HepG2 (cell line): ENCODE results near the gene TMEM108. TPM values are rescaled to one million over a fixed set of nuclear protein-coding genes. Genes with fewer than 3 reads are reported as not detected.

Experiments
- ATAC-seq: fragments of 200-7000 bp; cut with Tn5 transposase; 3 replicates; pipeline ENCODE4 v1.9.1; 2020; ENCODE audit warnings: mild to moderate bottlenecking, moderate library complexity
- BruUV-seq: library from RNA; stranded (reverse); fragments of 400-500 nt; replicated peaks from 2 replicates; lab custom pipeline; 2021; lab: Mats Ljungman, UMichigan
- CTCF ChIA-PET: fragments of 300-600 bp; formaldehyde crosslinking; extraction: SDS; loops from one replicate; lab custom pipeline; 2021; ENCODE audit warnings: low total read pairs, inconsistent platforms, low intra/inter-chr PET ratio; lab: Yijun Ruan, JAX
- POLR2A ChIA-PET: fragments of 350-600 bp; sonication (Branson Sonifier 250); formaldehyde crosslinking; loops from one replicate; lab custom pipeline; 2020; ENCODE audit warnings: antibody characterized with exemption, inconsistent platforms; lab: Yijun Ruan, JAX
- DNase-seq: peaks from one replicate; pipeline ENCODE4 v3.0.0-alpha.2; 2015; ENCODE audit warnings: low spot score
- FAIRE-seq: peaks from 3 replicates; lab custom pipeline; 2011; peaks lifted over from hg19 to GRCh38; lab: Jason Lieb, UNC
- H2AFZ ChIP-seq: one replicate; pipeline ENCODE4 v1.6.1; 2011; ENCODE audit warnings: low read length, inconsistent platforms
- H3K27ac ChIP-seq: fragments of 300-600 bp; 3 replicates; pipeline ENCODE4 v1.8.0; 2011; ENCODE audit warnings: mixed run types, mild to moderate bottlenecking, mixed read lengths, low read length, inconsistent platforms; ENCODE audit not compliant: insufficient read depth; ENCODE audit errors: extremely low read length
- H3K27me3 ChIP-seq, 2 experiments: fragments of 200-600 bp in 1 of 2; 2 replicates in 1 of 2; 3 replicates in 1 of 2; pipeline versions ENCODE4 v1.6.0 to v1.8.0; 2011; ENCODE audit warnings: low read length in 2 of 2, mild to moderate bottlenecking in 2 of 2, moderate library complexity in 2 of 2, inconsistent platforms in 1 of 2; ENCODE audit not compliant: insufficient read depth in 2 of 2, control insufficient read depth in 1 of 2
- H3K36me3 ChIP-seq, 2 experiments: fragments of 200-600 bp in 1 of 2; replicated peaks in 1 of 2; 2 replicates in 1 of 2; 3 replicates in 1 of 2; pipeline versions ENCODE4 v1.5.1 to v1.8.0; 2011; ENCODE audit warnings: low read length in 2 of 2, inconsistent platforms in 1 of 2; ENCODE audit not compliant: insufficient read depth in 2 of 2, control insufficient read depth in 1 of 2
- H3K4me1 ChIP-seq: 2 replicates; pipeline ENCODE4 v1.5.1; 2012; ENCODE audit warnings: low read length, inconsistent platforms; ENCODE audit not compliant: insufficient read depth
- H3K4me2 ChIP-seq: 2 replicates; pipeline ENCODE4 v1.6.0; 2011; ENCODE audit warnings: low read depth, low read length, inconsistent platforms
- H3K4me3 ChIP-seq, 3 experiments: fragments of 200-600 bp in 1 of 3; sonication (generic), shearing (Covaris generic) in 1 of 3; replicated peaks in 1 of 3; 2 replicates each; pipeline ENCODE4 v1.5.1; 2011 to 2016; ENCODE audit warnings: low read length in 3 of 3, inconsistent platforms in 2 of 3, low read depth in 2 of 3, mild to moderate bottlenecking in 2 of 3, control low read depth in 1 of 3, mixed read lengths in 1 of 3; ENCODE audit not compliant: insufficient read depth in 1 of 3
- H3K79me2 ChIP-seq: one replicate; pipeline ENCODE4 v1.6.1; 2011; ENCODE audit warnings: low read length, inconsistent platforms; ENCODE audit not compliant: insufficient read depth
- H3K9ac ChIP-seq: 2 replicates; pipeline ENCODE4 v1.6.0; 2011; ENCODE audit warnings: mild to moderate bottlenecking, low read depth, low read length, inconsistent platforms; ENCODE audit not compliant: insufficient read depth
- H3K9me3 ChIP-seq: 2 replicates; pipeline ENCODE4 v1.5.1; 2012; ENCODE audit warnings: mild to moderate bottlenecking, low read length
- H4K20me1 ChIP-seq: 2 replicates; pipeline ENCODE4 v1.6.0; 2011; ENCODE audit warnings: inconsistent platforms, mild to moderate bottlenecking, low read length, moderate library complexity; ENCODE audit not compliant: insufficient read depth
- ARNT2 ChIP-seq: sonication (generic); formaldehyde crosslinking; IDR thresholded peaks from 2 replicates; pipeline ENCODE4 v1.8.0; 2022; ENCODE audit warnings: mild to moderate bottlenecking, low read depth, missing genetic modification reagents, moderate library complexity
- MED1 ChIP-seq: sonication (generic); formaldehyde crosslinking; IDR thresholded peaks from 2 replicates; pipeline ENCODE4 v1.4.0; 2020; ENCODE audit warnings: missing genetic modification reagents
- TAF1 ChIP-seq: sonication (generic); formaldehyde crosslinking; IDR thresholded peaks from 2 replicates; pipeline ENCODE4 v1.4.0; 2020; ENCODE audit warnings: missing genetic modification reagents
- USF2 ChIP-seq, 2 experiments: sonication (generic) in 1 of 2; formaldehyde crosslinking in 1 of 2; IDR thresholded peaks; 2 replicates each; pipeline versions ENCODE4 v1.5.1 to v1.6.1; 2011 to 2020; ENCODE audit warnings: borderline replicate concordance in 1 of 2, low read depth in 1 of 2, low read length in 1 of 2, mild to moderate bottlenecking in 1 of 2, missing genetic modification reagents in 1 of 2, moderate library complexity in 1 of 2
- ZNF136 ChIP-seq: sonication (generic); formaldehyde crosslinking; IDR thresholded peaks from 2 replicates; pipeline ENCODE4 v1.8.1; 2022; ENCODE audit warnings: low read depth, mild to moderate bottlenecking, moderate library complexity, missing genetic modification reagents
- ZNF484 ChIP-seq: sonication (generic); formaldehyde crosslinking; IDR thresholded peaks from 2 replicates; pipeline ENCODE4 v1.5.1; 2020; ENCODE audit warnings: mild to moderate bottlenecking, low read depth, missing genetic modification reagents, borderline replicate concordance
- ZNF691 ChIP-seq: sonication (generic); formaldehyde crosslinking; IDR thresholded peaks from 2 replicates; pipeline ENCODE4 v1.4.0; 2020; ENCODE audit warnings: missing genetic modification reagents, low read depth, mild to moderate bottlenecking, borderline replicate concordance
- ZNF747 ChIP-seq: sonication (generic); formaldehyde crosslinking; IDR thresholded peaks from 2 replicates; pipeline ENCODE4 v1.8.1; 2023; ENCODE audit warnings: missing genetic modification reagents, mild to moderate bottlenecking, borderline replicate concordance
- WGBS: methylation state at CpG from one replicate; pipeline ENCODE4 v1.1.6; 2017; ENCODE audit warnings: low lambda C conversion rate; 5-methylcytosine and 5-hydroxymethylcytosine counted together
- in situ Hi-C: cut with HindIII; loops from 2 replicates; pipeline ENCODE4 v1.10.0; 2017; ENCODE audit warnings: low pct_unique_long_range_greater_than_20kb; ENCODE audit not compliant: extremely low pct_ligation_motif_present
- intact Hi-C: fragments of 100-400 bp; cut with micrococcal nuclease; formaldehyde crosslinking; loops from one replicate; pipeline ENCODE4 v1.10.0; 2022; ENCODE audit not compliant: unreplicated experiment
- polyA plus RNA-seq, 8 experiments: library from polyadenylated mRNA; depleted of rRNA in 3 of 8; stranded (reverse) in 7 of 8; unstranded in 1 of 8; fragments of >200 nt; fragmentation: Illumina TruSeq in 4 of 8; extraction: Trizol in 4 of 8; gene quantifications; 2 replicates each; pipeline versions ENCODE4 v1.2.1 to v1.2.3, GENCODE V29; 2011 to 2016; ENCODE audit warnings: low read depth in 4 of 8, missing spikeins in 1 of 8, mixed read lengths in 1 of 8; ENCODE audit not compliant: insufficient read depth in 1 of 8
- total RNA-seq, 5 experiments: library from RNA; depleted of rRNA; stranded (reverse); fragments of >200 nt; fragmentation: Illumina TruSeq; extraction: Trizol; gene quantifications; 2 replicates each; pipeline ENCODE4 v1.2.3, GENCODE V29; 2016; ENCODE audit warnings: low read depth in 1 of 5
- TF ChIP-seq, protein P1 (sequence below): sonication (generic); formaldehyde crosslinking; IDR thresholded peaks from 2 replicates; pipeline ENCODE4 v1.8.1; 2023; ENCODE audit warnings: missing genetic modification reagents, mild to moderate bottlenecking, borderline replicate concordance
- TF ChIP-seq, protein P2 (sequence below): sonication (generic); formaldehyde crosslinking; IDR thresholded peaks from 2 replicates; pipeline ENCODE4 v1.5.0; 2020; ENCODE audit warnings: missing genetic modification reagents

TMEM108 gene
- total and polyA plus RNA-seq, 2 of the 13 experiments (the other 11 are each of a cell fraction or from before 2014, with no cell fraction given), result not detected

- TF ChIP-seq USF2 (IDR thresholded peaks at IDR 0.05; ENCODE audit: low read depth, low read length) (no peak), USF2 (CRISPR knock-in tag; IDR thresholded peaks at IDR 0.05; ENCODE audit: borderline replicate concordance) (no peak), ZNF484 (CRISPR knock-in tag) (no peak), ZNF136 (no peak), MED1 (no peak), TAF1 (CRISPR knock-in tag) (no peak)
- TF ChIP-seq, all 625 proteins: peak for 0
Observed at GRCh38 chr3:133364704-133365103, 326.5 kb downstream of the TMEM108 start (continued).

- Histone ChIP-seq H3K36me3 (no peaks in the 10 kb centered on the region), H3K79me2 (no peaks in the 10 kb centered on the region), H3K9me3 (no peaks in the 10 kb centered on the region), H3K4me3 (no peak overlapping the region), H3K4me1 (no peaks in the 10 kb centered on the region), H3K4me2 (no peak overlapping the region), H2AFZ (no peak overlapping the region), H4K20me1 (no peaks in the 10 kb centered on the region), H3K27me3 (no peaks in the 10 kb centered on the region; a peak in 2 of 5 replicates), H3K9ac (no peak overlapping the region), H3K27ac (no peak overlapping the region)
- DNase-seq (no peak), ATAC-seq (no peak), FAIRE-seq (no peak)
- CTCF ChIA-PET, result no interaction called here
- TF ChIP-seq ZNF747 (CRISPR knock-in tag) (no peak), ZNF691 (CRISPR knock-in tag) (no peak), ARNT2 (CRISPR knock-in tag) (no peak)
- TF ChIP-seq, protein P1, sequence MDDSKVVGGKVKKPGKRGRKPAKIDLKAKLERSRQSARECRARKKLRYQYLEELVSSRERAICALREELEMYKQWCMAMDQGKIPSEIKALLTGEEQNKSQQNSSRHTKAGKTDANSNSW (CRISPR knock-in tag), result no peak
- TF ChIP-seq, protein P2, sequence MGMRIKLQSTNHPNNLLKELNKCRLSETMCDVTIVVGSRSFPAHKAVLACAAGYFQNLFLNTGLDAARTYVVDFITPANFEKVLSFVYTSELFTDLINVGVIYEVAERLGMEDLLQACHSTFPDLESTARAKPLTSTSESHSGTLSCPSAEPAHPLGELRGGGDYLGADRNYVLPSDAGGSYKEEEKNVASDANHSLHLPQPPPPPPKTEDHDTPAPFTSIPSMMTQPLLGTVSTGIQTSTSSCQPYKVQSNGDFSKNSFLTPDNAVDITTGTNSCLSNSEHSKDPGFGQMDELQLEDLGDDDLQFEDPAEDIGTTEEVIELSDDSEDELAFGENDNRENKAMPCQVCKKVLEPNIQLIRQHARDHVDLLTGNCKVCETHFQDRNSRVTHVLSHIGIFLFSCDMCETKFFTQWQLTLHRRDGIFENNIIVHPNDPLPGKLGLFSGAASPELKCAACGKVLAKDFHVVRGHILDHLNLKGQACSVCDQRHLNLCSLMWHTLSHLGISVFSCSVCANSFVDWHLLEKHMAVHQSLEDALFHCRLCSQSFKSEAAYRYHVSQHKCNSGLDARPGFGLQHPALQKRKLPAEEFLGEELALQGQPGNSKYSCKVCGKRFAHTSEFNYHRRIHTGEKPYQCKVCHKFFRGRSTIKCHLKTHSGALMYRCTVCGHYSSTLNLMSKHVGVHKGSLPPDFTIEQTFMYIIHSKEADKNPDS (CRISPR knock-in tag), result no peak
- POLR2A ChIA-PET, result no interaction called here
- WGBS, result 25% methylated on average over 2 of the region's 2 CpGs
- BruUV-seq, result no TSS peak
- in situ Hi-C loops (no loop called here), intact Hi-C loops (no loop called here)
Observed at GRCh38 chr3:133366921-133367320, 328.7 kb downstream of the TMEM108 start.
